Prostate gland (tissue), 2 donors: ENCODE measurements around the gene TBCEL.

Source experiments
- POLR2A ChIP-seq: fragments of 450-650 bp; IDR thresholded peaks from one replicate; pipeline ENCODE4 v1.6.1; 2016; ENCODE audit warnings: antibody characterized with exemption, mild to moderate bottlenecking
- POLR2AphosphoS5 ChIP-seq: sonication (generic); formaldehyde crosslinking; IDR thresholded peaks from one replicate; pipeline ENCODE4 v1.6.1; 2017; ENCODE audit warnings: antibody characterized with exemption
- TF ChIP-seq, protein P1 (sequence below), 4 experiments: fragments of 200-600 bp in 2 of 4; fragments of 450-650 bp in 2 of 4; sonication (generic) in 2 of 4; IDR thresholded peaks; 1 replicate in 3 of 4; 2 replicates in 1 of 4; pipeline ENCODE4 v1.5.1; 2016 to 2019; ENCODE audit warnings: antibody characterized with exemption in 4 of 4, mild to moderate bottlenecking in 2 of 4, moderate library complexity in 2 of 4

DNA sequence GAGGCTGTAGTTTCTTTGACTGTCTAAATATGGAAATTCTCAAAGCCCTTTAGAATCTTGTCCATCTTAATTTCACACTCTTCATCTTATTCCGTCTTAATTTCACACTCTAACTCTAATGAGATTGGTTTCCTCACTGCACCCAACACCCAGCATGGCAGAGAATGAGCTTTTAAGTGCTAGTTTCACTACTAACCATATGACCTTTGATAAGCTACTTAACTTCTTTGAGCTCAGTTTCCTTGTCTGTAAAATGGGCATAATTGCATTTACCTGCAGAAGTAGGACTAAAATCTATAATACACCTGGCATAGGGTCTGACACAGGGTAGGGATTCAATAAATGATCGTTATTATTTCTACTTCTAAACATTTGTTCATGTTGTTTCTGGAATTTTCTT lies 30.4 kb downstream of the TBCEL start:
- TF ChIP-seq, protein P1, sequence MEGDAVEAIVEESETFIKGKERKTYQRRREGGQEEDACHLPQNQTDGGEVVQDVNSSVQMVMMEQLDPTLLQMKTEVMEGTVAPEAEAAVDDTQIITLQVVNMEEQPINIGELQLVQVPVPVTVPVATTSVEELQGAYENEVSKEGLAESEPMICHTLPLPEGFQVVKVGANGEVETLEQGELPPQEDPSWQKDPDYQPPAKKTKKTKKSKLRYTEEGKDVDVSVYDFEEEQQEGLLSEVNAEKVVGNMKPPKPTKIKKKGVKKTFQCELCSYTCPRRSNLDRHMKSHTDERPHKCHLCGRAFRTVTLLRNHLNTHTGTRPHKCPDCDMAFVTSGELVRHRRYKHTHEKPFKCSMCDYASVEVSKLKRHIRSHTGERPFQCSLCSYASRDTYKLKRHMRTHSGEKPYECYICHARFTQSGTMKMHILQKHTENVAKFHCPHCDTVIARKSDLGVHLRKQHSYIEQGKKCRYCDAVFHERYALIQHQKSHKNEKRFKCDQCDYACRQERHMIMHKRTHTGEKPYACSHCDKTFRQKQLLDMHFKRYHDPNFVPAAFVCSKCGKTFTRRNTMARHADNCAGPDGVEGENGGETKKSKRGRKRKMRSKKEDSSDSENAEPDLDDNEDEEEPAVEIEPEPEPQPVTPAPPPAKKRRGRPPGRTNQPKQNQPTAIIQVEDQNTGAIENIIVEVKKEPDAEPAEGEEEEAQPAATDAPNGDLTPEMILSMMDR (IDR thresholded peaks at IDR 0.05): no peak
- TF ChIP-seq POLR2A (no peak), POLR2AphosphoS5 (no peak)
